NCI-H1092 treated with DMSO at 0.1 percent for 48 hours (cell line): ENCODE results near the gene ENO3.

Source experiments
- DNase-seq: peaks from one replicate; lab custom pipeline; 2025; lab: John Stamatoyannopoulos, UW

Gene ENO3

GRCh38 chr17:4950075-4950745, 709 bp upstream of the ENO3 start:
- peak; percentile 22 for DNase-seq

GRCh38 chr17:4951486-4951885, 567 bp downstream of the ENO3 start:
- DNase-seq = no peak

- no peak for DNase-seq
Measured at GRCh38 chr17:4953451-4953961, 2.6 kb downstream of the ENO3 start.

GRCh38 chr17:4955091-4955490, 4.2 kb downstream of the ENO3 start:
- DNase-seq = no peak

GRCh38 chr17:4956493-4957061, 5.7 kb downstream of the ENO3 start:
- no peak for DNase-seq

- DNase-seq = no peak
Measured at GRCh38 chr17:4958102-4958501, 7.2 kb downstream of the ENO3 start.

- DNase-seq = no peak
Measured at GRCh38 chr17:4959261-4959965, 8.5 kb downstream of the ENO3 start.

GRCh38 chr17:4960279-4960922, 9.5 kb downstream of the ENO3 start:
- no peak for DNase-seq

GRCh38 chr17:4965311-4965986, 14.5 kb downstream of the ENO3 start:
- DNase-seq = no peak

GRCh38 chr17:4966844-4967538, 16.1 kb downstream of the ENO3 start:
- DNase-seq = peak; percentile 99

- DNase-seq = peak; percentile 94
Measured at GRCh38 chr17:4967539-4968485, 16.9 kb downstream of the ENO3 start, which contains the start of gene SPAG7. Gene SPAG7, minus strand, starts transcription at chr17:4967817. Its CDS starts 13 bp downstream, at chr17:4967804.

- DNase-seq = no peak
Measured at GRCh38 chr17:4968486-4969046, 17.6 kb downstream of the ENO3 start.

- no peak for DNase-seq
Measured at GRCh38 chr17:4969047-4969550, 18.2 kb downstream of the ENO3 start.

GRCh38 chr17:4969551-4970173, 18.7 kb downstream of the ENO3 start:
- no peak for DNase-seq

- DNase-seq = no peak
Measured at GRCh38 chr17:4970273-4970672, 19.4 kb downstream of the ENO3 start.

- DNase-seq = no peak
Measured at GRCh38 chr17:4971826-4972225, 20.9 kb downstream of the ENO3 start.

- no peak for DNase-seq
Measured at GRCh38 chr17:4972322-4972721, 21.4 kb downstream of the ENO3 start.

- no peak for DNase-seq
Measured at GRCh38 chr17:4972752-4973151, 21.8 kb downstream of the ENO3 start.
